HFF-Myc (cell line): ENCODE data around the gene PIP5K1A.
A peak's percentile ranks its signal among the peaks of the same experiment; 100 is the strongest.

Source experiments
- DNase-seq: peaks from one replicate; pipeline ENCODE4 v3.0.0-alpha.2; 2011; ENCODE audit warnings: low read depth; ENCODE audit errors: extremely low read depth
- H3K4me3 ChIP-seq: replicated peaks from 2 replicates; pipeline ENCODE4 v1.5.1; 2011; ENCODE audit warnings: low read depth, mild to moderate bottlenecking, control low read depth, low read length
- TF ChIP-seq, protein P1 (sequence below): IDR thresholded peaks from 2 replicates; pipeline ENCODE4 v1.5.1; 2012; ENCODE audit warnings: mild to moderate bottlenecking, low read depth, low read length, control low read depth; ENCODE audit errors: missing control alignments

Gene PIP5K1A

DNA sequence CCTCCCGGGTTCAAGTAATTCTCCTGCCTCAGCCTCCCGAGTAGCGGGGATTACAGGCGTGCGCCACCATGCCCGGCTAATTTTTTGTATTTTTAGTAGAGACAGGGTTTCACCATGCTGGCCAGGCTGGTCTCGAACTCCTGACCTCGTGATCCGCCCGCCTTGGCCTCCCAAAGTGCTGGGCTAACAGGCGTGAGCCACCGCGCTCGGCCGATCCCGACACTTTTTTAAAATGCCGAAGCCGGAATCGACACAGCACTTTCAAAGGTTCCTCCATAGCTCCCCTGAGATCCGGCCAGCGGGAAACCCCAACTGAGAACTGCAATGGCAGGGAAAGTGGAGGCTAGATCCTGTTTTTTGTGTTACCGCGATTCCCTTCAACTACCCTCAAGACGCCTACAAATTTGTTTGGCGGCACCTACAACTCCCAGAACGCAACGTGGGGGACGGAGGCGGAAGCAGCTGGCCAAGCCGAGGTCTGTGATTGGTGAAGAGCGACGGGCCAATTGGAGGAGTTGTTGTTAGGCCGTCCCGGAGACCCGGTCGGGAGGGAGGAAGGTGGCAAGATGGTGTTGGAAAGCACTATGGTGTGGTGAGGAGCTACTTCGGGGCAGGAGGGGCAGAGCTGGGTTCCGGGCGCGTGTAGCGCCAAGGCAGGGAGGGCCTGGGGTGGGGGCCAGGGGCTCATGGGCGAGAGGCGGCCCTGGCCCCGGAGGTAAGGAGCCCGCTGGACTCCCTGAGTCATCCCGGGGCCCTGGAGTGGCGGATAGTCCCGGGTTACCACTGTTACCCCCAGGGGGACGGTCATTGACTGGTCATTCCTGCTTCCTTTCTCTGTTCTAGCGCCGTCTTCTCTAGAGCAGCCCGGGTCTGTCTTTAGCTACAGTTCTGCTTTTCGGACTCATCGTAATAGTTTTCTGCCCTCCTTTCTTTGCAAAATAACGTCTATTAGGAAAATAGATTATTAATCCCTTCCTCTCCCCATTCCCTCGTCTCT lies 56.2 kb downstream of the PIP5K1A start, which contains the start of gene PSMD4:
Gene PSMD4 (plus strand): TSS at position 518 of the 997 bp plus-strand sequence. CDS start 49 bp downstream, at position 567.
- DNase-seq: peak; percentile 93
- TF ChIP-seq, protein P1, sequence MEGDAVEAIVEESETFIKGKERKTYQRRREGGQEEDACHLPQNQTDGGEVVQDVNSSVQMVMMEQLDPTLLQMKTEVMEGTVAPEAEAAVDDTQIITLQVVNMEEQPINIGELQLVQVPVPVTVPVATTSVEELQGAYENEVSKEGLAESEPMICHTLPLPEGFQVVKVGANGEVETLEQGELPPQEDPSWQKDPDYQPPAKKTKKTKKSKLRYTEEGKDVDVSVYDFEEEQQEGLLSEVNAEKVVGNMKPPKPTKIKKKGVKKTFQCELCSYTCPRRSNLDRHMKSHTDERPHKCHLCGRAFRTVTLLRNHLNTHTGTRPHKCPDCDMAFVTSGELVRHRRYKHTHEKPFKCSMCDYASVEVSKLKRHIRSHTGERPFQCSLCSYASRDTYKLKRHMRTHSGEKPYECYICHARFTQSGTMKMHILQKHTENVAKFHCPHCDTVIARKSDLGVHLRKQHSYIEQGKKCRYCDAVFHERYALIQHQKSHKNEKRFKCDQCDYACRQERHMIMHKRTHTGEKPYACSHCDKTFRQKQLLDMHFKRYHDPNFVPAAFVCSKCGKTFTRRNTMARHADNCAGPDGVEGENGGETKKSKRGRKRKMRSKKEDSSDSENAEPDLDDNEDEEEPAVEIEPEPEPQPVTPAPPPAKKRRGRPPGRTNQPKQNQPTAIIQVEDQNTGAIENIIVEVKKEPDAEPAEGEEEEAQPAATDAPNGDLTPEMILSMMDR: no peak
- H3K4me3 ChIP-seq: peak within 1 kb of the TSS; percentile 57

DNA sequence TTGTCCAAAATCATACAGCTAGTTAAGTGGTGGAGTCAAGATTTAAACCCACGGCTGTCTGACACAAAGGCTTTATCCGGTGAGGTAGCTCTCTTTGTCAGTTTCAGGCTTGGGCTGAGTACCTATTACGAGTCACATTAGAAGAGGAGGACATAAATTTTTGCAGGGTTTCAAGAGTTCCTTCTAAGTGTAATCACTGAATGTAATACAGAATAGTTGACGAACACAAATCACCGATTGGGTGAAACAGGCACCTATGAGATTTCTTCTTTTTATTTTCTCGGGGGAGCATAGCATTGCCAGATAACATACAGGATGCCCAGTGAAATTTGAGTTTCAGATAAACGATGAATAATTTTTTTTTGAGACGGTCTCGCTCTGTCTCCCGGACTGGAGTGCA lies 57.0 kb downstream of the PIP5K1A start:
- no peak for DNase-seq
- TF ChIP-seq, protein P1: no peak
- peak overlapping the region; percentile 57 for H3K4me3 ChIP-seq

DNA sequence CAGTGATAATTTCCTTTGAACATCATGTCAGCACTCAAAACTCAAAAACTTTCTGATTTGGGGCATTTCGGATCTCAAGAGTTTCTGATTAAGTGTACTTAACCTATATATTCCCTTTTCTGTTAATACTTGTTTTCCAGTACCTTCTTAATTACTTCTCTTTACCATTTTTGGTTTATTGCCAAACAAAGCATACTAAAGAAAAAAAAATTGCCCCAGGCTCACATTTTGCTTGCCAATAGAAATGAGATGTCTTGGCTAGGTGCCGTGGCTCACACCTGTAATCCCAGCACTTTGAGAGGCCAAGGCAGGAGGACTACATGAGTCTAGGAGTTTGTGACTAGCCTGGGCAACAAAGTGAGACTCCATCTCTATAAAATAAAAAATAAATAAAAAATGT lies 61.0 kb downstream of the PIP5K1A start:
- TF ChIP-seq, protein P1: no peak
- H3K4me3 ChIP-seq: no peak overlapping the region

DNA sequence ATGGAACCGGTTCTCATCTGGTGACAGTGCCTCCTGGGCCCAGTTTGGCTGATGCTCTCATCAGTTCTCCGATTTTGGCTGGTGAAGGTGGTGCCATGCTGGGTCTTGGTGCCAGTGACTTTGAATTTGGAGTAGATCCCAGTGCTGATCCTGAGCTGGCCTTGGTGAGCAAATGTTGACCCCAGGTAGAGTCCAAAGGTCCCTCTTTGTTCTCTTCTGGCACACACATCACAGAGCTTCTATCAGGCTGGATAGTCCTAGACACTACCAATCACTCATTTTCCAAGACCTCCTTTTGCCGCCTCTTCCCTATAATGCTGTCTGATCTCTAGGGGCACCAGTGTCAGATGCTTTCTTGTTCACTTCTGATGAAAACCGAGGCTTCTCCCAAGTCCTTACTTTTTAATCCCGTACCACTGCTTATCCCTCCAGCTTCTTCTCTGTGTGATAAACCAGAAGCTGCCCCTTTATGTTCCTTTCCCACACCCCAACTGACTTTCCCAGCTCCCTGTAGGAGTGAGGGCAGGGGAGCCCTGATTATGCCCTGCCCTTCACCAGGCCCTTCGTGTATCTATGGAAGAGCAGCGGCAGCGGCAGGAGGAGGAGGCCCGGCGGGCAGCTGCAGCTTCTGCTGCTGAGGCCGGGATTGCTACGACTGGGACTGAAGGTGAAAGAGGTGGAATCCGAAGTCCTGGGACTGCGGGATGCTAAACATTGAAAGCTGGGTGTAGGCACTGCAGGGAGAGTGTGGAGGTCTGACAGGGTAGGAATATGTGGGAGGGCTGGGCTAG lies 67.3 kb downstream of the PIP5K1A start:
- no peak overlapping the region for H3K4me3 ChIP-seq
- DNase-seq: no peak
- TF ChIP-seq, protein P1: no peak

More for the DNA sequence above, 61.0 kb downstream of the PIP5K1A start:
- no peak for DNase-seq

DNA sequence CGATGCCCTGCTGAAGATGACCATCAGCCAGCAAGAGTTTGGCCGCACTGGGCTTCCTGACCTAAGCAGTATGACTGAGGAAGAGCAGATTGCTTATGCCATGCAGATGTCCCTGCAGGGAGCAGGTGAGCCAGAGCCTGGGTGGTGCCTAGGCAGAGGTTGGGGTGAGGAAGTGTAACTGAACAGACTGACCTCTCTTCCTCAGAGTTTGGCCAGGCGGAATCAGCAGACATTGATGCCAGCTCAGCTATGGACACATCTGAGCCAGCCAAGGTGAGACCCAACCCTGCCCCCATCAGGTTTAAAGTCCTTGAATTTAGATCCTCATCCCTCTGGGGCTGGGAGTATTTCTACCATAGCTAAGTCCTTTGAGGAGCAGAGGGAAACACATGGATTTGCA lies 68.0 kb downstream of the PIP5K1A start:
- no peak overlapping the region for H3K4me3 ChIP-seq
- TF ChIP-seq, protein P1: no peak
- no peak for DNase-seq

DNA sequence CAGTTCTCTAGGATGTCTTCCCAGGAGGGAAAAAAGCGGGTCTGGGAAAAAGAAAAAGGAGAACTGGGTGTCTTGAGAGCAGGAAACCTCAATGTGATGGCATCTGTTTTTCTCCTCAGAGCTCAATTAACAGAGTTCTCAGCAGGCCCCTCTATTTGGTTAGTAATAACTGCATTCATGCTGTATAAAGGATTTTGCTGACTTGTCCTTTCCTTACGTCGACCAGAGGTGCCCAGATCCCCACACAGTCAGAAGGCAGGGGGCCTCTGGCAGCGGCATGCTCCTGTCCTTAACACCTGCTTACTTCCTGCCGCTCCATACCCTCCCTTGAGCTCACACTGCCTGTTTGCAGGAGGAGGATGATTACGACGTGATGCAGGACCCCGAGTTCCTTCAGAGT lies 68.5 kb downstream of the PIP5K1A start:
- TF ChIP-seq, protein P1: no peak
- no peak for DNase-seq
- no peak overlapping the region for H3K4me3 ChIP-seq
